GM18517 (cell line): ENCODE measurements around the gene HAUS5.

Source experiments
- ATAC-seq: cut with Tn5 transposase; IDR thresholded peaks from one replicate; pipeline ENCODE4 v1.9.1; 2021; ENCODE audit warnings: mild to moderate bottlenecking, moderate library complexity; ENCODE audit not compliant: unreplicated experiment

HAUS5 gene

DNA sequence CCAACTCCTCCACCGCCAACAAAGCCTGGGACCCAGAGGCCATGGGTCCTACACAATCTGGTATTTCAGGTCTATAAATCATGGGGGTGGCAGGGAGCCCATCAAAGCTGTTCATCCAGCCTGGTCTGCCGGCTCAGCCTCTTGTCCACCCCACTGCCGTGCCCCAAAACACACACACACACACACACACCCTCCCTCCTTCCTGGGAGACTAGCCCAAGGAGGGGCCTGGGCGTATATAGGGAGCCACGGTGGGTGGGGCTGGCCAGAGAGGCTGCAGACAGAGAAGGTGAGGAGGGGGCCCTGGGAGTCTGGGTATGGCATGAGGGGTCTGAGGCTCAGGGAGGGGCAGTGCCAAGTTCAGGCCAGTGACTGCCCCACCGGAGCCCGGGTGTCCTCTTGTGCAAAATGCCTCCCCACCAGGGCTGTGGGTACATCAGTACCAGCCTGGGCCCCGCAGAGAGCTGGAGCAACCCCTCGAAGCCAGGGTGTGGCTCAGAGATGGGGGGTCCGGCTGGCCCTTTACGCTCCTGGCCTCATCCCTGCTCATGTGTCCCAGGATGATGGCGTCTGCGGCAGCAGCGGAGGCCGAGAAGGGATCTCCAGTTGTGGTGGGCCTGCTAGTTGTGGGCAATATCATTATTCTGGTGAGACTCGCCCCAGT lies 53.8 kb downstream of the HAUS5 start, which contains the start of gene UPK1A:
Gene UPK1A (plus strand): TSS at position 267 of the 663 bp plus-strand sequence. CDS start 296 bp downstream, at position 563.
- ATAC-seq: no peak

DNA sequence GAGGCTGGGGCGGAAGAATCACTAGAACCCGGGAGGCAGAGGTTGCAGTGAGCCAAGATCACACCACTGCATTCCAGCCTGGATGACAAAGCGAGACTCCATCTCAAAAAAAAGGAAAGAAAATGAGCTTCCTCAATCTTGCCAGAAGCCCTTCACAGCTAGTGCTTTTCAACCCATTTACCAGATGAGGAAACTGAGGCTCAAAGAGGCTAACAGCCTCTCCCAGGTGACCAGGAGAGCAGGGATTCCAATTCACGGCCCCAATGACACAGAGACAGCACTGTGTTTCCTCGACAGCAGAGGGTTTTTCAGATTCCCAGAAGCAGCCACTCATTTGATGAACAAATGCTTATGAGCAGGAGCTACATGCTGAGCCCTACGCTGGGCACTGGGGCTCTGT lies 57.0 kb downstream of the HAUS5 start:
- no peak for ATAC-seq

DNA sequence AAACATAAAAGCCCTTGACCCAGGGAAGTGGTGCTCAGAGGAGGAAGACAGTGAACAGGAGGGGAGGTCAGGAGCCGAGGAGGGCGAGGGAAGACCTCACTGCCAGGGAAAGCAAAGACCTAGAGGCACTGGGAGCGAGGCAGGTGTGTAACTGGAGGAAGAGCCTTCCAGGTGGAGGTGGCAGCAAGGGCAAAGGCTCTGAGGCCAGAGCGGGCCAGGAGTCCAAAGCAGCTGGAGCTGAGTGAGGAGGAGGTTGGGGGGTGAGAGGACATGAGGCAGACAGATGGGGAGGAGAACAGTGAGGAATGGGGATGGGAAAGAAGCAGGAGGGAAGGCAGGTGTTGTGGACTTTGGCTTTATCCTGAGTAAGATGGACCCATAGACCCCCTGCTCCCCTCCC lies 57.4 kb downstream of the HAUS5 start:
- ATAC-seq: no peak

DNA sequence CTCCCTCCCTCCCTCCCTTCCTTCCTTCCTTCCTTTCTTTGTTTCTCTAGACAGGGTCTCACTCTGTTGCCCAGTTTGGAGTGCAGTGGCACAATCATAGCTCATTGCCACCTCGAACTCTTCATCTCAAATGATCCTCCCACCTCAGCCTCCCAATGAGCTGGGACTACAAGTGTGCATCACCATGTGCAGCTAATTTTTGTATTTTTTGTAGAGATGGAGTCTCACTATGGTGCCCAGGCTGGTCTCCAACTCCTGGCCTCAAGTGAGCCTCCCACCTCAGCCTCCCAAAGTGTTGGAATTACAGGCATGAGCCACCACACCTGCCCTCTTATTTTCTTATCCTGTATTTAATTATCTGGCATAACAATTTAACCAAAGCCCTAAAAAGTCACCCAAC lies 58.2 kb downstream of the HAUS5 start:
- no peak for ATAC-seq

DNA sequence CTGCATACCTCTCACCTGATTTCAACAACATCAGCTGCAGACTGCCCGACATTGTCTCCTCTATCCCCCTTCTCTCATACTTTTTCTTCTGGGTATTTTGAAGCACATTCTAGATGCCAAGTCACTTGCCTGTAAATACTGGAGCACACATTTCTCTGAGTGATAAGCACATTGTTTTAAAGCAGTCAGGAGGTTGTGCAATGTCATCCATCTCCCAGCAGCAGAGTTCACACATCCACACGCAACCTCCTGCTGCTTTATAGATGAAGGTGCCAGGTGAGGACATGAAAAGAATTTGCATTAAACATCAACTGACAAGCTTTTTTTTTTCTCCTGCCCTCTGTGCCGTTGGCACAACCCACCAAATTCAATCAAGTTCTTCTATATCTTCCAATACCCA lies 59.3 kb downstream of the HAUS5 start:
- ATAC-seq: no peak

DNA sequence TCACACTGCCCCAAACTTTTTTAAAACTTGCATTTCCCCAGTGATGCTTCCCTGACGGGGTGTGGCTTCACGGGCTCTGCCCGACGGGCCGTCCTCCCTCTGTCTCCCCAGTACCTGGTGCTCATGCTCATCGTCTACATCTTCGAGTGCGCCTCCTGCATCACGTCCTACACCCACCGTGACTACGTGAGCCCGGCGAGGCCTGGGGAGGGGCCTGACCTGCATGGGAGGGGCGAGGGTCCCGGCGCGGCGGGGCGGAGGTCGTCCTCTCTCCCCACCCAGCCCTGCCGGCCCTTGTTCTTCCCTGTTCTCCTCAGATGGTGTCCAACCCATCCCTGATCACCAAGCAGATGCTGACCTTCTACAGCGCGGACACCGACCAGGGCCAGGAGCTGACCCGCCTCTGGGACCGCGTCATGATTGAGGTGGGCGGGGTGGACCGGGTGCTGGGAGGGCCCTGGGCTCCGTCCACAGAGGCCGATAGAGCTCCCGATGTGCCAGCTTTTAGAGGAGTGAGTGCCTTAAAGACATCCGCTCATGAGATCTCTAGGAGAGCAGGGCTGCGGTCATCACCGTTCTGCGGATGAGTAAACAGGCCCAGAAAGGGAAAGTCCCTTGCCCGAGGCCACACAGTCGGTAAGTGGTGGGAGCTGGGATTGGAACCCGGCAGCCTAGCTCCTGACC lies 60.7 kb downstream of the HAUS5 start:
- no peak for ATAC-seq
